HG03095 (cell line): ENCODE measurements around the gene PRDM5.
A peak's percentile ranks its signal among the peaks of the same experiment; 100 is the strongest.

Experiments
- ATAC-seq: cut with Tn5 transposase; IDR thresholded peaks from one replicate; pipeline ENCODE4 v1.9.1; 2021; ENCODE audit warnings: moderate library complexity; ENCODE audit not compliant: unreplicated experiment

Gene PRDM5

DNA sequence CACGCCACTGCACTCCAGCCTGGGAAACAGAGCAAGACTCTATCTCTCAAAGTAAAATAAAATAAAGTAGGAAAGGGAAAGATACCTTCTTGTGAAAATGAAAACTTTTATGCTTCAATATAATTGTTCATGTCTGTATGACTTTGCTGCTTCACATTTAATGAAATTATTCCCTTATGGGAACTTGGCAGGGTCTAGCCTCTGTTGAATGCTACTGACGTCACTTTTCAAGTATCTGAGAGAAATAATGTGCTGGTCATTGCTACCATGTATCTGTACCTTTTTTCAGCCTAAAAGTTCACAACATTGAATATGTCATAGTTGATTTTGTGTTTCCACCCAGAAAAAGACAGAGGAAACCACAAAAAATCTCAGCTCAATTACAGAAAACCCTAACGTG is 65.2 kb downstream of the PRDM5 start:
- no peak for ATAC-seq

GRCh38 chr4:120856294-120856693 is 66.2 kb downstream of the PRDM5 start:
- no peak for ATAC-seq

DNA sequence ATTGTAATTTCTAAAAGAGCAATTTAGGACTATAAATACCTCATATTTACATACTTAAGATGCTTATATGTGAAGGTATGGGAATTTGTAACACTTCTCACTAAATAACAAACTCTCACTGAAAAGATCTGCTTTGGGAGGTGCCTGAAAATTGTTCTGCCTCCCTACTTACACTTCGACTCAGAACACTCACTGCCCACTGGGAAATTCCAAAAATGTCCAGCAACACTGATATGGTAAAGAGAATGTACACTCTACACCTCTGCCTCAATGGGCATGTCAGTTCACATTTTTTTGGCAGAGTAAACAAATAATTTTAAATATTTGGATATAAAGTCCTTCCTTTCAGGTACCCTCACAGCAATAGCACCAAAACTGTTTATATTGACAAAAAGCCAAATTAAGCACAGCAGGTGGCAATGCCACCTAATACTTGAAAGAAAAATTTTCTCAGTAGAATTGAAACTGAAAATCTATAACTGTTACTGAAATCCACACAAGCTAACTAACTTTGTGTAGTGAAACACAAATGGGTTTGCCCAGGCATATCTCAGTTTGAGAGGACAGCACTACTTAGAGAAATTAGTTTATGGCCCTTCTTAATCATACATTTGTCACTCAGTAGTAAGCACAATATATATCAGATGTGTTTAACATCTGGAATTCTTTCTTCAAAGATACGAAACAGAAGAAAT is 67.1 kb downstream of the PRDM5 start:
- peak; percentile 78 for ATAC-seq

- ATAC-seq, result no peak
These were observed 69.2 kb downstream of the PRDM5 start for GRCh38 chr4:120853161-120853935.

DNA sequence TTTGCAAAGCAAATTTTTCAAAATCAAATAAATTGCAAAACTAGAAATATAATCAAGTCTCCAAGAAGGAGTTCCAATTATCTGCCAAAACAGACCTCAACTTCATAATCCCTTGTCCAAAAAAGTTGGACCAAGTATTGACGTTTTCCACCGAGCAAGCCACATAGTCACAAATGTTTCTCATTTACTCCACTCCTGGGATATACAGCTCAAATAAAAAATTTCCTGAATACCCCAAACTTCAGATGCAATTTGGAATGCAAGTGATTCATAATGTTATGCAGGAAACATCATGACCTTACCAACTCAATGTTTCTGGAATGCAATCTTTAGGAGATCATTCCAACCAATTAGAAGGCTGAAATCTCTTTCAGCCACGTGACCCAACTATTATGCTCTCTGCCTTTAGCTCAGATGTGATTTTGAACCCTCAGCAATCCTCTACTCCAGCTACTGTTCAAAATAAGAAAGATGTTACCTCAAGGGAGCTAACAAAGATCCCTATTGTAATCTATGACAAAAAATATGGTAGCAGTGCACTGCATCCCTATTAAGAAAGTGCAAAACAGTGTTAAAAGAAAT is 72.4 kb downstream of the PRDM5 start:
- no peak for ATAC-seq

DNA sequence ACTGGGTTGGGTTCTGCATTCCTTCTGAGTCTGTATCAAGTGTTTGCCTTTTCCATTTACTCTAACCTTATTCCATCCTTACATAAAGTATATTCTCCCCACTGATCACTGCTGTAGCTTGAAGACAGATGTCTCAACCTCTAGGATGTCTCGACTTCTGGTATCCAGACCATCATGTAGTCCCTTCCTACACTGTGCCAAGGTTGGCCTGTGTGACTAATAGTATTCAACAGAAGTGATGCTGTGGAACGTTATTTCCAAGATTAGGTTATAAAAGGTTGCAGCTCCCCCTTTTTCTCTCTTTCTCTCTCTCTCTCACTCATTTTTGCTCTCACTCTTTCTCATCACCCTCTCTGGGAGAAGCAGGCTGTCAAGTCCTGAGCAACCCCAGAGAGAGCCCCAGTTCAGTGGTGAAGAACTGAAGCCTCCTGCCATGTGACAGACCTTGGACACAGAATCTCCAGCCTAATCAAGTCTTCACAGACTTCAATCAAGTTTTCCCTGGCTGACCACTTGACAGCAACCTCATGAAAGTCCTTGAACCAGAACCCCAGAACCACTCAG is 75.4 kb downstream of the PRDM5 start:
- ATAC-seq, result no peak

GRCh38 chr4:120844528-120844921 is 78.0 kb downstream of the PRDM5 start:
- ATAC-seq, result peak; percentile 76

- no peak for ATAC-seq
These were observed 78.5 kb downstream of the PRDM5 start for GRCh38 chr4:120843849-120844527.

DNA sequence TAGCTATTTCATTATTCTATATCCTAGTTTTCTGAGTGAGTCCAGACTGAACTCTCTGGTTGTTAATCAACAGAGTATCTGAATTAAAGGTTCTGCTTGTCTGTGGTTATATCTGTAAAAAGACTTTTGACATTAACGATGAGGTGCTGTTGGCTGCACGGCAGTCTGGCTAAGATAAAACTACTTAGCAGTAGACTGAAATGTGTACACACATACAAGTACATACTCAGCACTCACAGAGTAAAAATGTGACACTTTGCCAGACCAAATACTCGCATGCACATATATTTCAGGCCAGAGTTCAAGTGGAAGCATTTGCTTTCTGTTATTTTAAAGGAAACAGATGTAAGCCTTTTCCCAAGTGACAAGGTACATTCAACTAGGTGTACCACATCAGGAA is 80.5 kb downstream of the PRDM5 start:
- ATAC-seq, result no peak

DNA sequence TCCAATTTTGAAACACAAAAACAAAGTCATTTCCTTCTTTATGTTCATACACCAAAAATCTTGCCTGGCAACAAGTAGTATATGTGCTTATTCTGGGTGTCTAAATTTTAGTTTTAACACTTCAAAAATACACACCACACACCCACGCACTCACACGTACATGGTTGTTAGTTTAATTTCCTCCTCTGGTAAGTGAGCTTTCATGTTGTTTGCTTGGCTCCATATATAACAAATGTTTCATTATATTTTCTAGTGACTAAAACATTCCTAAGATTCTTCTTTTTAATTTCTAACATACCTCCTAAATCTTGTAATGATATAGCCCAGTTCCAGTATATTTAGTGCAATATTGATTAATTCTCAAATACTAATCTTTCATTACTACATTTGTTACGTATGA is 80.9 kb downstream of the PRDM5 start:
- no peak for ATAC-seq

DNA sequence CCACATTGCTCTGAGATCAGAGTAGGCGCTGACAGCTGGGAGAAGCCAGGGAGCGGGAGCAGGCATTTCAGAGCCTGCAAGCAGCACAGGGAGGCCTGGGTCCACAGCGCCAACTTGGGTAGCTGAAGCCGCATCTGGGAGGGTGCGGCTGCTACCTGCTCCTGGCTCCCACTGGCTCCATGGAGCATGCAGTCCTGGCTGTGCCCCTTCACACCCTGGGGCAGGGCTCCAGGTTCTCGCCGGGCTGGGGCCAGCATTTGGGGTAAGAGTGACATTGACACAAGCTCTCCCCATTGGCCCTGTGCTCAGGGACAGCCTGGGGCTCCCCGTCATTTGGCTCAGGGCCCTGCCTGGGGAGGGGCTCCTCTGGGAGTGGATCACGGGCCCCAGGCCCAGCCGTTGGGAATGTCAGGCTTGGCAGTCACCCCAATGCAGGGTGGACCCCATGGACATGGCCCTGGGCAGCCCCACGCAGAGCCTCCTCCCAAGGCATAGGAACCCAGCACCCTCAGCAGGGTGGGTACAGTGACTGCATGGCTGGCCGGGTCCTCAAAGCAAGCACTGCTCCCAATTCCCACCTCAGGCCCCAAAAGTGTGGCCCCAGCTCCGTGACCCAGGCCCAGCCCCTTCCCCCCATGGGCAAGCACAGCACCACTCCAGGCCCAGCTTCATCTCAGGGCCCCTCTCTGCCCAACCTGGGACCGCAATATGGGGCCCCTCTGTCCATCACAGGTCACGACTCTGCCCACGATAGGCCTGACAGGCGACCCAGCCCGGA is 82.4 kb downstream of the PRDM5 start:
- ATAC-seq, result no peak

DNA sequence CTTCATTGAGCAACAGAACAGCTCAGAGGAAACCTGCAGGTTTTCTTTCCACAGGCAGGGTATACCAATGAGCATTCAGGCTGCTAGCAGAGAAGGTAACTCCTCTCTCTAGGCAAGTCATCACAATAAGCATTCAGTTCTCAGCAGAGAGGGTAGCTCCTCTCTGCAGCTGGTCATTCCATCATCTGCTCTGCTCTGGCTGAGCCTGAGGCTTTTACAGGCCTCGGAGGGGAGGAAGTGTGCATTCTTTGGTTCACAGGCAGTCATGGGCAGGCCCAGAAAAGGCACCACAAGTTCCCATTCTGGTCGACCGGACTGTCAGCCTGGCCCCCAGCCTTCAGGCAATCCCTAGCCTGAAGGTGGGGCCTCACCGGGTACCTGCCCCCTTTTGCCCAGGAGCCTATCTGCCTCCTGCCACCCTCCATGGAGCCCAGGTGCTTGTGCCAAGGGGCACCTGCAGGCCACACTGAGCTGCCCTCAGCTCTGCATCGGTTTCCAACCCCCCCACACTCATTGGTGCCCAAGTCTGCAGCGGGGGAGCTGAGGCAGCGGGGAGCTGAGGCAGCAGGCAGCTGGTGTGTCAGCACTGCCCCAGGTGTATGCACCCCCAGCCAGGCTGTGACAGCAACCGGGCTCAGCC is 83.1 kb downstream of the PRDM5 start:
- no peak for ATAC-seq

DNA sequence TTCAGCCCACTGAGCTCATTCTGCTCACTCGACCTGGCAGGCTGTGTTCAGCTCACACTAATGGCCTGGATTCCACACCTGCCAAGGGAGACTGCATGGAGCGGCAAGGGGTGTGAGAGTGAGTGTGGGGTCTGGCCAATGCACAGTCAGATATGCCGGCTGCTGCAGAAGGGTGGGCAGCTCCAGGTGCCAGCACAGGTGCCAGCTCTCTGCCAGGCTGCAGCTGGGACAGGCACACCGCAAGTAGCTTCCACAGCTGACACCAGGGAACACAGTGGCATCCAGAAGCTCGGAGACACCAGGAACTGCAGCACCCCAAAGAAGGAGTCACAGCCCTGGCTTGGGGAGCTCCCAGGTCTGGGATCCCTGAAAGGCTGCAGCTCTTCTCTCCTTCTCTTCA is 83.7 kb downstream of the PRDM5 start:
- no peak for ATAC-seq

GRCh38 chr4:120837656-120838055 is 84.9 kb downstream of the PRDM5 start:
- ATAC-seq, result no peak

DNA sequence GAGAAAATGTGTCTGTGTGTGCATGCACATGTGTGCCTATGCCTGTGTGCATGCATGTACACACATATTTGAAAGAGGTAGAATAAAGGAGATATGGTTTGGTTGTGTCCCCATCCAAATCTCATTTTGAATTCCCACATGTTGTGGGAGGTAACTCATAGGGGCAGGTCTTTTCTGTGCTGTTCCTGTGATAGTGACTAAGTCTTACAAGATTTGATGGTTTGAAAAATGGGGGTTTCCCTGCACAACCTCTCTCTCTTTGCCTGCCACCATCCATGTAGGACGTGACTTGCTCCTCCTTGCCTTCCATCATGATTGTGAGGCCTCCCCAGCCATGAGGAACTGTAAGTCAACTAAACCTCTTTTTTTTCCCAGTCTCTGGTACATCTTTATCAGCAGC is 87.2 kb downstream of the PRDM5 start:
- ATAC-seq, result no peak

DNA sequence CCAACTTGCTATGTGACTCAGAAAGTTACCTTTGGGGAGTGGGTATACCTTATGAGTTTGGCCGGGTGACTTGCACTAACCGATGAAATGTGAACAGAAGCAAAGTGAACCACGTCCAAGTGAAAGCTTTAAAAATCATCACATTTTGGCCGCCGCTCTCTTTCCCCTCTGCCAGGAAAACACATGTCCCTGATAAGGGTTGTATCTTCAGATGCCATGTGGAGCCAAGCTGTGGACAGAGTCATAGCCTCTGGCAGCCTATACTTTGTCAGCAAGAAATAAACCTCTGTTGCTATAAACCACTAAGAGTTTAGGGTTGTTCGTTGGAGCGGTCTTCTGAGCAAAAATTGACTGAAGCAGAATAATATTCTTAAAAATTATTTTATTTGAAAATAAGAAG is 92.3 kb downstream of the PRDM5 start:
- ATAC-seq, result no peak

- ATAC-seq, result no peak
These were observed 93.3 kb downstream of the PRDM5 start for GRCh38 chr4:120829113-120829831.

GRCh38 chr4:120826853-120827252 is 95.7 kb downstream of the PRDM5 start:
- no peak for ATAC-seq

DNA sequence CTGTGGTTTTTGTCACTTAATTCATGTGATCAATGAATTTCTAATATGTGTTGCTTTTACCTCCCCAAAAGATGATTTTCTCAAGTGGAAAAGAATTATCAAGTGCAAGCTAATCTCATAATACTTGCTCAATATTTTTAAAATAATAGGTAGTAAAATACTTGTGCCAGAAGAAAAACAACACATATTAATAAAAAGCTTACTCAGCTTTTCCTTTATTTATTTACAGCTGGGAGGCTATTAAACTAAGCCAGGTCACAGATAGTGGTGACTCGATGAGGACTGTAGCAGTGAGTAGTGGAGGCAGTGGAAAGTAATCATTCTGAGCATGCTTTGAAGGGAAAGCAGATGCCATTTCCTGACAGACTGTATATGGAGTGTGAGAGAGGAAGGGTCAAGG is 96.1 kb downstream of the PRDM5 start:
- no peak for ATAC-seq
